ENCODE measurements around the gene GCN1.
"Not testable (repeated sequence)": the region's sequence is repeated elsewhere in the genome, so short reads cannot be mapped to it uniquely, and the experiment has no call there.

GCN1 gene

GRCh38 chr12:120237360-120238171, 43.1 kb upstream of the GCN1 start:
- peaks cover 12% of the 10 kb centered on the region for H3K4me1 ChIP-seq (ENCODE audit: control insufficient read depth, insufficient read depth, low read length)
- no peak for DNase-seq (ENCODE audit: low read depth, low spot score)
- no peaks in the 10 kb centered on the region for H3K27me3 ChIP-seq (ENCODE audit: control insufficient read depth, insufficient read depth, low read length)
- no peaks in the 10 kb centered on the region for H3K9me3 ChIP-seq (ENCODE audit: control insufficient read depth, insufficient read depth, low read length)
- no peak overlapping the region for H3K4me3 ChIP-seq (ENCODE audit: low read length)
- no CpG with 5 or more reads among the region's 13 CpGs for WGBS (ENCODE audit: insufficient coverage, insufficient read length)
- H3K27ac ChIP-seq (ENCODE audit: low read length): no peak overlapping the region
- H3K36me3 ChIP-seq (ENCODE audit: control insufficient read depth, insufficient read depth, low read length): no peaks in the 10 kb centered on the region

GRCh38 chr12:120236809-120237208, 42.3 kb upstream of the GCN1 start:
- H3K27ac ChIP-seq (ENCODE audit: low read length); H3K36me3 ChIP-seq (ENCODE audit: control insufficient read depth, insufficient read depth, low read length); H3K4me3 ChIP-seq (ENCODE audit: low read length); DNase-seq (ENCODE audit: low read depth, low spot score); H3K27me3 ChIP-seq (ENCODE audit: control insufficient read depth, insufficient read depth, low read length); H3K9me3 ChIP-seq (ENCODE audit: control insufficient read depth, insufficient read depth, low read length): not testable (repeated sequence)
- H3K4me1 ChIP-seq (ENCODE audit: control insufficient read depth, insufficient read depth, low read length): peaks cover 14% of the 10 kb centered on the region
- no CpG with 5 or more reads among the region's 3 CpGs for whole genome bisulfite sequencing (ENCODE audit: insufficient coverage, insufficient read length)

GRCh38 chr12:120235369-120236323, 41.1 kb upstream of the GCN1 start:
- no peak for DNase-seq (ENCODE audit: low read depth, low spot score)
- no peak overlapping the region for H3K27ac ChIP-seq (ENCODE audit: low read length)

DNA sequence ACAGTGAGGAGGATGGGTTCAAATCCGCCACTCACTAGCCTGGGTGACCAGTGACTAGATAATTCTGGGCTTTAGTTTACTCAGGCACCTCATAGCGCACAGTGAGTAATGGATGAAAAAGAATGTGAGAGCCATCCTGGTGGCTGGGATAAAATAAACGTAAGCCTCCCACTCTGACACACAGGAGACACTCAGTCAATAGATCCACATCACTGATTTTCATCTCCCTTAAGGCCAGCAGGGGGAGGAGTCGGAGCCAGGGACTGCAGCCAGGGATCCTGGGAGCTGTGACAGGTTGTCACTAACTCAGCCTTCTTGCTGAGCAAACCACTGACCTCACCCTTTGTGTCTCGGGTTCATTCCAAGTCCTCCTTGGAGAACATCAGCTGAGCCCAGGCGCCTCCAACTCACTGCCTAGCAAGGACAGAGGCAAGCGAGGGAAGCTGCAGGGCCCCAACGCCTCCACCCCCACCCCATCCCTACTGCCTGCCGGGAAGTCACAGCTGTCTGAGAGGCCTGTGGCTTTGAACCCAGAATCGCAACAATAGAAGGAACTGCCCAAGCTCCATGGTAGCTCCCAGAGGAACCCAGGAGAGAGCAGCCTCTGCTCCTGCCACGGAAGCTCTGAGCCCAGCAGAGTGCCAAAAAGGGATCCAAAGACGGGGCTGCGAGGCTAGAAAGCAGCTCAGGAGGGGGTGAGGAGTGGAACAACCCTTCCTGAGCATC, 40.3 kb upstream of the GCN1 start:
- no peaks in the 10 kb centered on the region for H3K27me3 ChIP-seq (ENCODE audit: control insufficient read depth, insufficient read depth, low read length)
- no peak overlapping the region for H3K27ac ChIP-seq (ENCODE audit: low read length)
- no peaks in the 10 kb centered on the region for H3K9me3 ChIP-seq (ENCODE audit: control insufficient read depth, insufficient read depth, low read length)
- no peak for DNase-seq (ENCODE audit: low read depth, low spot score)
- H3K36me3 ChIP-seq (ENCODE audit: control insufficient read depth, insufficient read depth, low read length): no peaks in the 10 kb centered on the region
- no peak overlapping the region for H3K4me3 ChIP-seq (ENCODE audit: low read length)
- WGBS (ENCODE audit: insufficient coverage, insufficient read length): no CpG with 5 or more reads among the region's 13 CpGs
- H3K4me1 ChIP-seq (ENCODE audit: control insufficient read depth, insufficient read depth, low read length): peaks cover 29% of the 10 kb centered on the region

More at GRCh38 chr12:120235369-120236323, 41.1 kb upstream of the GCN1 start:
- Histone ChIP-seq H3K9me3 (ENCODE audit: control insufficient read depth, insufficient read depth, low read length) (no peaks in the 10 kb centered on the region), H3K4me1 (ENCODE audit: control insufficient read depth, insufficient read depth, low read length) (peaks cover 23% of the 10 kb centered on the region), H3K4me3 (ENCODE audit: low read length) (no peak overlapping the region), H3K27me3 (ENCODE audit: control insufficient read depth, insufficient read depth, low read length) (no peaks in the 10 kb centered on the region), H3K36me3 (ENCODE audit: control insufficient read depth, insufficient read depth, low read length) (no peaks in the 10 kb centered on the region)
- WGBS (ENCODE audit: insufficient coverage, insufficient read length): no CpG with 5 or more reads among the region's 18 CpGs

DNA sequence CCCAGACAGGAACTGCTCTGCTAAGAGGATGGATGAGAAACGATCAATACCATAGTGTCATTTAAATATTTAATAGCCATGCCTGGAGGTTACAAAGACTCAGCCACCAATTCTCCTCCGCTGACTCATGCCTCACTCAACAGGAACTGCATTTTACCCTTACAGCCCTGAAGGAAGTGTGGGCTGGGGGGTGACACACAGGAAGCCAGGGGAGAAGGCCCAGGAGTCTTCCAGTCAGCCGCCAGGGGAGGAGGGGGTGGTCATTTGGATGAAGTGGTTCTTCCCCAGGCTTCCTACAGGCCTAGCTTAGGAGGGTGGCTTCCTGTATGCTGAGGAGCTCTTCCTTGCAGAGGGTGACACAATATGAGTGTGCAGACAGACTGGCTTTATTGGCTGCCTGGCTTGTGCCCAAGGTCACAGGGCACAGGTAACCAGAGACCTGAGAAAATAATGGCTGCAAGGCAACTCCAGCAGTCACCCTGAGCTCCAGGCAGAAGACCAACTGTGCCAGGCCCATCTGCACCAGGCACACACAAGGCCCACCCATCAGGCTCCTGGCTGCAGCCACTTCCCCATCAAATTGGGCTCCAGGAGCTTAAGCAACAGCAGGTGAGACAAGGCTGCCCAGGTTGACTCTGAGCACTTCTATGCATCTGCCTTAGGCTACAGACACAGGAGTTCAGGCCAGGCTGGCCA, 36.9 kb upstream of the GCN1 start:
- WGBS (ENCODE audit: insufficient coverage, insufficient read length): no CpG with 5 or more reads among the region's 3 CpGs
- H3K4me3 ChIP-seq (ENCODE audit: low read length): no peak overlapping the region

DNA sequence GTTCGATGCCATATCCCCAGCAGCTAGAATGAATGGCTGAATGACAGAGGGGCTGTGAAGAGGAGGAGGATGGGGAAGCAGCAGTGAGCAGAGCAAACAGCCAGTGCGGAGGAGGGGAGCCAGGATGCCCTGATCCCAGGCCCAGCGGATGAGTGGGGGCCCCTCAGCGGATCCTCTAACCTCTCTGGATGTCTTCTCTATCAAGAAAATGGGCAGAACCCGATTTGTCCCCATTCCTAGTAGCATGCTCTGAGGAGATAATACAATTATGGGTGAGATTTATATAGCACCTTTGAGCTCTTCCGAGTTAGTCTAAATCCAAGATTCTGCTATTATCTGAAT, 36.4 kb upstream of the GCN1 start:
- no peaks in the 10 kb centered on the region for H3K27me3 ChIP-seq (ENCODE audit: control insufficient read depth, insufficient read depth, low read length)
- H3K9me3 ChIP-seq (ENCODE audit: control insufficient read depth, insufficient read depth, low read length): no peaks in the 10 kb centered on the region
- peak overlapping the region; percentile 8 for H3K27ac ChIP-seq (ENCODE audit: low read length)
- H3K4me1 ChIP-seq (ENCODE audit: control insufficient read depth, insufficient read depth, low read length): peaks cover 41% of the 10 kb centered on the region
- DNase-seq (ENCODE audit: low read depth, low spot score): no peak
- no peak overlapping the region for H3K4me3 ChIP-seq (ENCODE audit: low read length)
- WGBS (ENCODE audit: insufficient coverage, insufficient read length): no CpG with 5 or more reads among the region's 6 CpGs
- H3K36me3 ChIP-seq (ENCODE audit: control insufficient read depth, insufficient read depth, low read length): no peaks in the 10 kb centered on the region

More for the DNA sequence above, 36.9 kb upstream of the GCN1 start:
- Histone ChIP-seq H3K9me3 (ENCODE audit: control insufficient read depth, insufficient read depth, low read length) (no peaks in the 10 kb centered on the region), H3K36me3 (ENCODE audit: control insufficient read depth, insufficient read depth, low read length) (no peaks in the 10 kb centered on the region), H3K4me1 (ENCODE audit: control insufficient read depth, insufficient read depth, low read length) (peaks cover 39% of the 10 kb centered on the region), H3K27ac (ENCODE audit: low read length) (peak overlapping the region; percentile 28), H3K27me3 (ENCODE audit: control insufficient read depth, insufficient read depth, low read length) (no peaks in the 10 kb centered on the region)
- DNase-seq (ENCODE audit: low read depth, low spot score): no peak

DNA sequence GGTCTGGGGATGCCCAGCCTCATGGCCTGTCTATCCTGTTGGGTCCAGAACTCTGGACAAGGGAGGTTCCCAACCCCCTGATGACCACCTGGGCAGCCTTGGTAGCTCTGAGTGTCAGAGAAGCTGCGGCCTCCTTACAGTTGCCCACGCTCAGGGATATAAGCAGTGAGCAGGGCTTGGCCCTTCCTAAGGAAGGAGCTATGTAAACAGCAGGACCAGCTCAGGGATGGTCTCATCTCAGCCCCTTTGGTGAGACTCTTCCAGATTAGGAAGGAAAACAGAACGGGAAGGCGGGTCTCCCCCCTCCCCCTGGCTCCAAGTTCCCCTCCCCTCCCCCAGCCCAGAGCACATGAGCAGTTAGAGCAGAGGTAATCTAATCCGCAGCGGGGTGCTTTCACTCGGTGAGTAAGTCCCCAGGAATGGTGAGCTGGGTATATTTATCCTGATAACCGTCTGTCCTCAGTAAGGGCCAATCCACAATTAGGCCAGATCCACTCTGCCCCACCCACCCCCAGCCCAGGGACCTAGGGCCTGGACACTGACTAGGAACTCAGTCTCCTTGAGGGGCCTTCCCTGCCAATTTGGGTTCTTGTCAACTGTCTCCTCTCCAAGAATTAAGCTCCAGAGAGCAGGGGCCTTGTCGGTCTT, 35.9 kb upstream of the GCN1 start:
- H3K27ac ChIP-seq (ENCODE audit: low read length): peak overlapping the region; percentile 8
- H3K4me3 ChIP-seq (ENCODE audit: low read length): no peak overlapping the region
- no peaks in the 10 kb centered on the region for H3K9me3 ChIP-seq (ENCODE audit: control insufficient read depth, insufficient read depth, low read length)
- WGBS (ENCODE audit: insufficient coverage, insufficient read length): no CpG with 5 or more reads among the region's 9 CpGs
- no peaks in the 10 kb centered on the region for H3K27me3 ChIP-seq (ENCODE audit: control insufficient read depth, insufficient read depth, low read length)
- H3K36me3 ChIP-seq (ENCODE audit: control insufficient read depth, insufficient read depth, low read length): 0 out of 2 replicates have a peak, but pooled peaks cover 2% of the 10 kb centered on the region
- H3K4me1 ChIP-seq (ENCODE audit: control insufficient read depth, insufficient read depth, low read length): peaks cover 40% of the 10 kb centered on the region
- DNase-seq (ENCODE audit: low read depth, low spot score): peak; percentile 89

DNA sequence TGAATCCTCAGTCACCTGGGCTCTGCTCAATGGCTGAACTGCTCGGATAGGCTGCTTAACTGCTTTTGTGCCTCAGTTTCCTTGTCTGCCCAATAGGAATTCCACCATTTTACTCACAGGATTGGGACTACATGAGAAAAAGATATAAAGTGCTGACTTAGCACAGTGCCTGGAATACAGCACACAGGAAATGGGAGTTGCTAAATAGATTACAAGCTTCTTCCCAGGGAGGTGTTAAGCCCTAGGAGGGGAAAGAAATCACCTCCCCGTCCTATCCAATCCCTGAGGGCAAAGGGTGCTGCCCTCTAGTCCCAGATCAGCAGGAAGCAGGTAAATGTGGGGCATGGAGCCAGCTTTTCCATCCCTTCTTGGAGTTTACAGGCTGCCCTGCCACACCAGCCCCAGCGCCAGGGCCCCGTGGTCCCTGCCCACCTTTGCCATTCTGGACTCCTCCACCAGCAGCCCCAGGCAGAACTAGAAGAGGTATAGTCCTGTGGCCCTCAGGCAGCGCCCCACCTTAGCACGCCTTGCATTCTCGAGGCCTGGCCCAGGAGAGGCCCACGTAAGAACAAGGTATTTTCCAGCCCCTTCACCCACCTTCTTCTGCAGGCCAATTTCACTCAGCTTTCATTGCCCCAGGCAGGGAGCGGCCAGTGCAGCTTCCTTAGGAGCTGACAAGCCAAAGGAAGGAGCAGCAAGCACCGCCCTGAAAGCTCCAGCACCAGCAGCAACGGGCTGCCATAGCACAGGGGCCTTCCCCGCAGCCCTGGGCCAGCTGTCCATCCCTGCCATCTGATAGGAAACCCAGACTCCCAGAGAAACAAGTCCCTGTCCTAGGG, 35.2 kb upstream of the GCN1 start:
- Histone ChIP-seq H3K4me3 (ENCODE audit: low read length) (no peak overlapping the region), H3K4me1 (ENCODE audit: control insufficient read depth, insufficient read depth, low read length) (peaks cover 37% of the 10 kb centered on the region), H3K27me3 (ENCODE audit: control insufficient read depth, insufficient read depth, low read length) (no peaks in the 10 kb centered on the region), H3K36me3 (ENCODE audit: control insufficient read depth, insufficient read depth, low read length) (0 out of 2 replicates have a peak, but pooled peaks cover 2% of the 10 kb centered on the region), H3K9me3 (ENCODE audit: control insufficient read depth, insufficient read depth, low read length) (no peaks in the 10 kb centered on the region), H3K27ac (ENCODE audit: low read length) (no peak overlapping the region)
- DNase-seq (ENCODE audit: low read depth, low spot score): no peak
- WGBS (ENCODE audit: insufficient coverage, insufficient read length): no CpG with 5 or more reads among the region's 12 CpGs

DNA sequence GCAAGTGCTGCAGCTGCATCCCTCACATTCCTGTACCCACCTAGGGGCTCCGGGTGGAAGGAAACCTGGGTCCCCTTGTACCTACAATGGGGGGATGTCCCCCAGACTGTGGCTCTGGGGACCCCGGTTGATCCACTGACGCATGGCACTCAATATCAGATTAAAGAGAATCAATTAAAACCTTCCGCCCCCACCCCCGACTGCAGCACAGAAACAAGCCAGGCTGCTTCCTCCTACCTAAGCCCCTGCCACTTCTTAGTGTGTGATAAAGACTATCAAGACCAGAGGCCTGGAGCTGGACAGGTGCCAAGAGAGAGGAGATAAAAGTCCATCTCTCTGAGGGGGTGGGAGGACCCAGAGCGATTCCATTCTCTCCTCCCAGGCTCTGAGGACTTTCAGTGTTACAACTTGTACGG, 34.6 kb upstream of the GCN1 start:
- WGBS (ENCODE audit: insufficient coverage, insufficient read length): no CpG with 5 or more reads among the region's 7 CpGs
- no peak overlapping the region for H3K4me3 ChIP-seq (ENCODE audit: low read length)
- no peaks in the 10 kb centered on the region for H3K9me3 ChIP-seq (ENCODE audit: control insufficient read depth, insufficient read depth, low read length)
- peaks cover 34% of the 10 kb centered on the region for H3K4me1 ChIP-seq (ENCODE audit: control insufficient read depth, insufficient read depth, low read length)
- no peak for DNase-seq (ENCODE audit: low read depth, low spot score)
- H3K27ac ChIP-seq (ENCODE audit: low read length): no peak overlapping the region
- H3K36me3 ChIP-seq (ENCODE audit: control insufficient read depth, insufficient read depth, low read length): 0 out of 2 replicates have a peak, but pooled peaks cover 2% of the 10 kb centered on the region
- H3K27me3 ChIP-seq (ENCODE audit: control insufficient read depth, insufficient read depth, low read length): no peaks in the 10 kb centered on the region
